Central memory CD4-positive, alpha-beta T cell (primary cell): Measurements from ENCODE around the gene EDN2.

Experiments used
- DNase-seq: peaks from one replicate; pipeline ENCODE4 v3.0.0; 2022

EDN2 gene

DNA sequence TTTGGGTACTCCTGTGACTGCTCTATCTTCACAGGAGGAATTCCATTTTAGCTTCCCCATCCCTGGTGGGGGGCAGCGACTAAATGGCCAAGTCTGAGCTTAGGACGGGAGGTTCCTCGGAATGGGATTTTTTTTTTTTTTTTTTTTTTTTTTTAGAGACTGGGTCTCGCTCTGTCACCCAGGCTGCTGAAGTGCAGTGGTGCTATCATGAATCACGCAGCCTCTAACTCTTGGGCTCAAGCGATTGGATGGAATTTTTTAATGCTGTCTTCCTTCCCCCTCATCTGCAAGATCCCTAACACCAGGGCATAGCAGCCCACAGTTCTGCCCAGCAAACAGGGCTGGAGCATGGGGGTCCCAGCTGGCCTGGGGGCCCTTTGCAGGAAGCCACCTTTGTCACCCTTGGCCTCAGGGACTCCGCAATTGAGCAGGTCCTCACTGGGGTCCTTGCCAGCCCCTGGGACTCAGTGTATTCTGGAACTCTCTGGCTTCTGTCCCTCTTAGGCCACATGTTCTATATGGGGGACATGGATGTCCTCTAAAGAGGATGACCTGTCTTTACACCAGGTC is 13.1 kb upstream of the EDN2 start:
- no peak for DNase-seq

DNA sequence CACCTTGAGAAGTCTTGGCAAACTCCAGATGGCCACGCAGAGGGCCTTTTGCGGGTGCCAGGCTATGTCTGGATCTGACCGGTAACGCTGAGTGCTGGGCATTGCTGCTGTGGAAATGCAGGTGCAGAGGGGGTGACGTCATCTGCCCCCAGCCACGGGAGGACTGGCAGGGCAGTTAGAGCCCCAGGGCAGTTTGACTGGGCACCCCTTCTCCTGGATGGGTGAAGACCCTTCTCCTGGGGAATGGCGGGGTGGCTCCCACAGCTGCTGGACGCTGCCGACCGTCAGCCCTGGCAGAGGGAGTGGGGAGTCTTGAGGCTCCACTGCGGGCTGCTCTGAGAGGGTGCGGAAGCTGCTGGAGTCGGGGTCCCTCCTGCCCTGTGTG is 12.6 kb upstream of the EDN2 start:
- DNase-seq = no peak

DNA sequence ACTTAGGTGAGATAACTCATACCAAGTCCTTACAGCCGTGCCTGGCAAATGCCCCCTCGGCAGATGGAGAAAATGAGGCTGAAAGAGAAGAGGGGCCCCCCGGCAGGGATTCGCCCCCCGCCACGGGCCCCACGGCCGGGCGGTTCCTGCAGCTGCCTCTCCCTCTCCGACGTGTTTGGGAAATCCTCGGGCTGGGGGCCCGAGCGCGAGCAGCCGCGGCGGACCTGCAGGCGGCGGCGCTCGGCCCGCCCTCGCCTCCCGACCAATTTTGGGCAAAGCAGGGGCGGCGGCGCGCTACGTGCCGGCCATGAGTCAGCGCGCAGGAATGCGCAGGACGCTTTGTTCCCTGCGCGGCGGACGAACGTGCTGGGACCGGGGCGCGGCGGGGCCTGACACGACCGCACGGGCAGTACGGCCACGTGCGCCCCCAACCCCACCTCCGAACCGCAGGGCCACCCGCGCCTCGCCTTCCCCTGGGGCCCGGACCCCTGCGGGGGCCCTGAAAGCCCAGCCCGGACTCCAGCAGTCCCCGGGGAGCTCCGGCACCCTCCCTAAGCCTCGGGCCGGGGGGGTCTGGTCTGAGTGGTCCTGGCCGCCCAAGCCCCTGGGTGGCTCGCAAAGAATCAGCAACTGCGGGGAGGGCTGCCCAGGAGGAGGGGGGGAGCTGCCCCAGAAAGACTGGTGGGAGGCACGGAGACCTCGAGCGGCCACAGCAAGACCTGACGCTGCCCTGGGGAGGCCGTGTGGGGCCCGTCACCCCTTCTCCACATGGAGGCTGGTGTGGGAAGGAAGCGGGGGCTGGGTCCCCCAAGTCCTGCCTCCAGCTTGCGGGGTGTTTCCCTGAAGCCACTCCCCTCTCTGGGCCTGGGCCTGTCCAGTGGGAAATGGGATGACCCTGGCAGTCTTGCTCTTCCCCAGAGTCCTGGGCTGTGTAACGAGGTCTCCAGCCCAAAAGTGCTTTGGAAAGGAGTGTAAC is 11.9 kb upstream of the EDN2 start:
- no peak for DNase-seq

- no peak for DNase-seq
Measured at GRCh38 chr1:41495210-41495948, 10.9 kb upstream of the EDN2 start.

DNA sequence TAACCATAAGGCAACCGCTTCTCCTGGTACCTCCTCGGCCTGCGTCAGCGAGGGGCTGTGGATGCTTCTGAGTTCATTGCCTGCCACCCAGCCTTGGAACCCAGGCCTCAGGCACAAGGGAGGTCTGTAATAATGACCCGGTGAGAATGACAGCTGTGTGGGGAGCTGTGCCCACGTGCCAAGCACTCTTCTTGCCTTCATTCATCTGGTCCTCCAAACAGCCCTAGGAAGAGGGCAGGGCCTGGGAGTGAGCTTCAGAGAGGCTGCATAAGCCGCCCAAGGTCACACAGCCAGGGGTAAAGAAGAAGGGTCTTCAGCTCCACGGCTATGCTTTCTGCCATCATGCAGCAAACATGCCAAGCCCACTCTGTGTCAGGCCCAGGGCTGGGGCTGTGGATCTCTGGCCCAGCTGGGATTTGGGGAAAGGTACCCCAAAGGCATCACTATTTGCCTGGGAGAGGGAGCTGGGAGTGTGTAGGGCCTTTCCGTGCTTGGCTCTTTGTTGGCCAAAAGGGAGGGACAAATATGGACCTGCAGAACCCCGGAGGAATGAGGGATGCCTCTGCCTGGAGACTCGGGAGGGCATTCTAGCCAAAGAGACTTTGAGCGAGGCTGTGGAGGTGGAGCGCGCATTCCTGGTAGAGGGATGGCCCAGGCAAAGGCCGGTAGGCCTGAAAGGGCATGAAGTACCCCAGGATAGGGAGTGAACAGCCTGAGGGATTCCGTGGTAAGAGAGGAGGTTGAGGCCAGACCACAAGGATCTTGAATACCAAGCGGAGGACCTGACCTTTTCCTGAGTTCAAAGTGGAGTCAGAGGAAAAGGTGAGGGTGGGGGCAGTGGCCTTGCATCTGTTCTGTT is 10.1 kb upstream of the EDN2 start:
- no peak for DNase-seq

DNA sequence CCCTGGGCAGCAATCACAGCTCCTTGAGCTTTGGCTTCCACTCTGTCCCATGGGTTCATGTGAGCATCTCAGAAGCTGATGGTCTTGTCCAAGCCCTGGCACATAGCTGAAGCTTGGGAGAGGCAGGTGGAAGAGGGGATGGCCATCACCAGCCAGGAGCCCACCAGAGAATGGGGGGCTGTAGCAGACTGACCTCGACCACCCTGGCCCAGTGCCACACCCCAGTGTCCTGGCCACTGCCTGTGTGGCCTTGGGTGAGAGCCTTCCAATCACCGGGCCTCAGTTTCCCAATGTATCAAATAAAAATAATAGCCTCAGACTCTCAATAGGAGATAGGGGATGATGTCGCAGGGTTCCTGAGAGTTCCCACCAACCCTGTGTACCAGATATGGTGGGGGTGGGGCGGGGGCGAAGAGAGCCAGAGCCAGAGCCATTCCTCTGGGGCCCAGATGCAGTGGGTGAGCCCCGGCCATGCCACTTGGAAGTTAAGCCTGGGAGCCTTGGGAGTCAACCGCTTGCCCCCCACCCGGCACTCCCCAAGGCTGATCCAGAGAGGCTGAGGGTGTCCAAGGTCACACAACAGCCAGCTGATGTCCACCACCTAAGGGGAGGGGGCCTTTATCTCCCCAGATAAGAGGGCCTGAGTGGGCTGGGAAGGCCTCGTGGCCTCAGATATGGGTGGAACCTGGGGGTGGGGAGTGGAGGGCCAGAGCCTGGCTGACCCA is 9.3 kb upstream of the EDN2 start:
- no peak for DNase-seq

- DNase-seq = no peak
Measured at GRCh38 chr1:41493117-41493536, 8.6 kb upstream of the EDN2 start.

DNA sequence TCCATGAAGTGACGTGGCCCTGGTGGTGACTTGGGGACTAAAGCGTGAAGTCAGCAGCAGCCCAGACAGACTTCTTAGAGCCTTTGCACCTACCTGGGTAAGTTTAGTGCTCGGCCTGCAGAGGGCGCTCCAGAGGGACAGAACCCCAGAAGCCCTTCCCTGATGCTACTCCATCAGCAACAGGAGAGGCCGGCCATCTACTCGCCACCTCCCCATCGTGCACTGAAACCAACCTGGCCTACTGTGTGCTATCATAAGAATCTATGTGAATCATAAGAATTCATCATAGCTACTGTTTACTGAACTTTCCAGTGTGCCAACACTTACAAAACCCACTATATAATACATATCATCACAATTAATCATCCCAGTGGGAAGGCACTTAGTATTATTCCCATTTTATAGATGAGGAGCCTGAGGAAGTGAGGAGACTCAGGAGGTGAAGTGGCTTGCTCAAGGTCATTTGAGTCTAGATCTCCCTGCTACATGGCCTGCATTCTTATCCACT is 7.9 kb upstream of the EDN2 start:
- DNase-seq = no peak

- DNase-seq = no peak
Measured at GRCh38 chr1:41490911-41491310, 6.4 kb upstream of the EDN2 start.

DNA sequence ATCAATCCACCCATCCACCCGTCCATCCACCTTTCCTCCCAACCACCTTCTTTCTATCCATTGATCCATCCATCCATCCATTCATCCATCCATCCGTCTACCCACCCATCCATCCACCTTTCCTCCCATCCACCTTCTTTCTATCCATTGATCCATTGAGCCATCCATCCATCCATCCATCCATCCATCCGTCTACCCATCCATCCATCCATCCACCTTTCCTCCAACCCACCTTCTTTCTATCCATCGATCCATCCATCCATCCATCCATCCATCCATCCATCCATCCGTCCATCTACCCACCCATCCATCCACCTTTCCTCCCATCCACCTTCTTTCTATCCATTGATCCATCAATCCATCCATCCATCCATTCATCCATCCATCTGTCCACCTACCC is 5.1 kb upstream of the EDN2 start:
- DNase-seq = no peak

DNA sequence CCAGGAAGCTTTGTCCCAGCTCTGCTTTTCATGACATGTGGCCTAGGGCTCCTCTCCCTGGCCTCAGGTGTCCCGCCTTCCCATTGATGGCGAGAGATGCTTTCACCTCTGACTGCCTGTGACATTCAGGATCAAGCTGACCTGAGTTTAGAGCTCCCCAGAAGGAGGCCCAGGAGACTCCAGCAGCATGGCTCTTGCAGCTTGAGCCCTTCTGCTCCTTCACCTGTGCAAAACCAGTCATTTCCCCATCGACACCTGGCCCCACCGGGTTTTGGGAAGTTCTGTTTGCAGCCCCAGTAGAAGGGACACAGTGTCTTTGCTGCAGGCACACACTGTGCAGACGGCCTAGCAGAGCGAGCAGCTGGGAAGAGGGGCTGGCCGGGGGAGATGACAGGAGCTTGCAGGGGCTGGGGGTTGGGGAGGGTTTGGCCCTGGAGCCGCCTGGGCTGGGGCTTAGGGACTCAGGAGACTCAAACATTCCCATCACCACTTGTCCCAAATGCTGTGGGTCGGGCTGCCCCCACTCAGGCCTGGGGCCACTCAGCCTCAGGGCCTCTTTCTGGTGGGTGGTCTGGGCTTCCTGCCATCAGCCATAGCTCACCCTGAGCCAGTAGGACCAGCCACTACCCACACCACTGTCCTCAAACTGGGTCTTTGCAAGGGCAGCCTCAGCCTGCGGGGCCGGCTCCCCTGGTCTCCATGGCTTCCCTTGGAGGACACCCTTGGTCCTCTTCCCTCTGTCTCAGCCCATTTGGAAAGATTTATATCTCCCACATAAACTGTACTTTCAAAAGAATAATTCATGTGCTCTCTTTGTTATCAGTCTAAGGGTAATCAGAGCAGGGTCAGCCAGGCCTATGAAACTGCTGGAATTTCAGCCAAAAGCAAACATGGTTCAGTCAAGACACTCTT is 3.8 kb upstream of the EDN2 start:
- DNase-seq = no peak

GRCh38 chr1:41487126-41488039 is 2.9 kb upstream of the EDN2 start:
- no peak for DNase-seq

DNA sequence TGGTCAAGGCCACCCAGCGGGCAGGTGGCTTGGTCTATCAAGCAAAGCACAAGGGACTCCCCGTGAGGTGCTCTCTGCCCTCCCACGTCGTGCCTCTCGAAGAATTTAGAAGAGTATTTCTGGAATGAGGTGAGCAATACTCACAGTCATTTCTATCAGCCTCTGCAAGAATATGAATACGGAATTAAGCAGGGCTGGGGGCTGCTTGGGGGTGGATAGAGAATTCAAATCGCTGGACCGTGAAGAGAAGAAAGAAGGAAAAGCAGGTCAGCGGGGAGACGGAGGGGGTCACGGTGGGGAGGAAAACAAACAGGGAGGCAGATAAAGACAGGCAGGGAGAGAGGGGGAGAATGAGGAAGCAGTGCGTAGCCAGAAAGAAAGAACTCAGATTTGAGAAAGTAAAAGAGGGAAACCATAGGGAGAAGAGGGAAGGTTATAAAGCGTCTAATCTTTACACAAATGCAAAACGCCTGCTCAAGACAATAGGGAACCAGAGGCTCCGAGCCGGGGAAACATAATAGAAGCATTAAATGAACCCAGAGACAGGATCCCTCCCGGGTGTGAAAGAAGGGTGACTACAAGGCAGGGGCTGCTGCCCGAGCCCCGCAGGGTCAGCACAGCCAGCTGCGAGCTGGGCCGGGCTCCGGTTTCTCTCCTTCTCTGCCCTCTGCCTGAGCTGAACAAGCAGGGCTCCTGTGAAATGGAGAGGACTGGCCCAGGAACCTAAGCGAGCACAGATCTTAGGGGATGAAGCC is 2.1 kb upstream of the EDN2 start:
- no peak for DNase-seq

DNA sequence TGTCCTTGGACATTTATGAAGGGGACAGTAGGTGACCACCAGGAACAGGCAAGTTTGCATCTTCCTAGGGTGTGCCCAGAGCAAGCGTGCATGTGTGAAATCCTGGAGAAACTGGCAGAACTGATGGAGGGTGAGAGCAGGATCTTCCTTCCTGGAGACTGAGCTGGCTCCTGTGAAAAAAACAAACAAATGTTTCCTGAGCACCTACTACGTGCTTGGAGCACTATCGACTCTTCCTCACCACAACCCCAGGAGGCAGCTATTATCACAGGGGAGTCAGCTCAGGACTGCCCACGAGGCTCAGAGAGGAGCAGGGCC is 1.5 kb upstream of the EDN2 start:
- no peak for DNase-seq

- DNase-seq = no peak
Measured at GRCh38 chr1:41485605-41486004, 1.1 kb upstream of the EDN2 start.

- no peak for DNase-seq
Measured at GRCh38 chr1:41483960-41484401, 502 bp downstream of the EDN2 start.

DNA sequence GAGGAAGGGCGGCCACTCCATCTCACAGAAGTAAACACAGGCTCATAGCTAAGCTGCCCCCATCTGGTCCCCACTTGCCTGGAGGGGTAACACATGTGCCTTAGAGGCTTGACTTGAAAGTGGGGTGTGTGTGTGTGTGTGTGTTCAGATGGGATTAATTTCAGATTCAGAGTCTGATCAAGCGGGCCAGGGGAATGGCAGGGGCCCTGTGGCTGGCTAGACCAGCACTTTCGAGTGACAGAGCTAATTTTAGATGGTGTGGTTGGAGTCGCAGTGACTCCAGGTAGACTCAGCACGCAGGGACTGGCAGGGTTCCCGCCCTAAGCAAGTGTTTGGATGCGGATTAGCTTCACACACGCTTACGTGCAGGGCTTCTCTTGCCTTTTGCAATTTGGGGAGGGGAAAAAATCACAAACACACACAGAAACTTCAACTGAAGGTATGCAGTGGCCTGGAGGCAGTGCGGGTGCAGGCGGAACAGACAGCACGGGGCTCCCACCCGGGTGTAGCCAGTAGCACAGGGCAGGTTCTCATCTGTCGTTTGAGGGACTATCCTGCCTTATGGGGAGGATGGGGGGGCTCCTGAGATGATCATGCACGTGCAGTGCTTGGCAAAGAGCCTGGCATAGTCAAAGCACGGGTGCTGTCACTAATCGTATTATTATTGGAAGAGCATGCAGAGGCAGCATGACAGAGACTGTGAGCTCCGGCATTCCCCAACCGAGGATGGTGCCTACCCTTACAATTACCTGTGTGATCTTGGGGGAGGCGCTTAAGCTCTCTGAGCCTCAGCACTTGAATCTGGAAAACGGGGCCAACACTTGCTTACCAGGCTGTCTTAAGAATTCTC is 1.3 kb downstream of the EDN2 start:
- DNase-seq = no peak
